ENCODE measurements around the gene TFF3.

Gene TFF3

GRCh38 chr21:42272984-42273600 lies 42.1 kb downstream of the TFF3 start:
- no peaks in the 10 kb centered on the region for H3K9me3 ChIP-seq
- TF ChIP-seq CTCF (IDR thresholded peaks at IDR 0.05): no peak
- no peak overlapping the region for H3K4me3 ChIP-seq (ENCODE audit: low read depth in 1 of 2, low read length in 1 of 2)
- H3K4me1 ChIP-seq (ENCODE audit: control insufficient read depth in 1 of 2, insufficient read depth in 1 of 2, low read depth in 1 of 2, low read length in 1 of 2): peaks cover 17 to 18% of the 10 kb centered on the region in 2 experiments
- H3K27ac ChIP-seq: no peak overlapping the region
- H3K27me3 ChIP-seq: no peaks in the 10 kb centered on the region
- peaks cover 61% of the 10 kb centered on the region for H3K36me3 ChIP-seq

- no peak overlapping the region for H3K27ac ChIP-seq
- H3K27me3 ChIP-seq: no peaks in the 10 kb centered on the region
- no peak overlapping the region for H3K4me3 ChIP-seq (ENCODE audit: low read depth in 1 of 2, low read length in 1 of 2)
- H3K9me3 ChIP-seq: no peaks in the 10 kb centered on the region
- peaks cover 21 to 24% of the 10 kb centered on the region in 2 experiments for H3K4me1 ChIP-seq (ENCODE audit: control insufficient read depth in 1 of 2, insufficient read depth in 1 of 2, low read depth in 1 of 2, low read length in 1 of 2)
- peaks cover 55% of the 10 kb centered on the region for H3K36me3 ChIP-seq
- TF ChIP-seq CTCF (IDR thresholded peaks at IDR 0.05): no peak
These were observed 42.9 kb downstream of the TFF3 start for GRCh38 chr21:42272109-42272962.

- Histone ChIP-seq H3K27ac (no peak overlapping the region), H3K4me1 (ENCODE audit: control insufficient read depth in 1 of 2, insufficient read depth in 1 of 2, low read depth in 1 of 2, low read length in 1 of 2) (peaks cover 21 to 28% of the 10 kb centered on the region in 2 experiments), H3K9me3 (no peaks in the 10 kb centered on the region), H3K4me3 (ENCODE audit: low read depth in 1 of 2, low read length in 1 of 2) (no peak overlapping the region), H3K36me3 (peaks cover 44% of the 10 kb centered on the region), H3K27me3 (no peaks in the 10 kb centered on the region)
- TF ChIP-seq CTCF (IDR thresholded peaks at IDR 0.05): no peak
These were observed 44.1 kb downstream of the TFF3 start for GRCh38 chr21:42271065-42271464.

- H3K9me3 ChIP-seq: no peaks in the 10 kb centered on the region
- H3K4me1 ChIP-seq (ENCODE audit: control insufficient read depth in 1 of 2, insufficient read depth in 1 of 2, low read depth in 1 of 2, low read length in 1 of 2): peaks cover 22 to 33% of the 10 kb centered on the region in 2 experiments
- no peak for TF ChIP-seq CTCF (IDR thresholded peaks at IDR 0.05)
- no peaks in the 10 kb centered on the region for H3K27me3 ChIP-seq
- H3K4me3 ChIP-seq (ENCODE audit: low read depth in 1 of 2, low read length in 1 of 2): no peak overlapping the region
- no peak overlapping the region for H3K27ac ChIP-seq
- peaks cover 31% of the 10 kb centered on the region for H3K36me3 ChIP-seq
These were observed 45.8 kb downstream of the TFF3 start for GRCh38 chr21:42269386-42269785.

- TF ChIP-seq CTCF (IDR thresholded peaks at IDR 0.05): no peak
- Histone ChIP-seq H3K4me1 (ENCODE audit: control insufficient read depth in 1 of 2, insufficient read depth in 1 of 2, low read depth in 1 of 2, low read length in 1 of 2) (peaks cover 46 to 56% of the 10 kb centered on the region in 2 experiments), H3K36me3 (peaks cover 10% of the 10 kb centered on the region), H3K27me3 (no peaks in the 10 kb centered on the region), H3K27ac (no peak overlapping the region), H3K9me3 (no peaks in the 10 kb centered on the region), H3K4me3 (ENCODE audit: low read depth in 1 of 2, low read length in 1 of 2) (no peak overlapping the region)
These were observed 48.1 kb downstream of the TFF3 start for GRCh38 chr21:42266971-42267556.
